Neuronal stem cell (in vitro differentiated cells): ENCODE data around the gene ISOC2.

Experiments used
- DNase-seq: peaks from one replicate; pipeline ENCODE4 v3.0.0-alpha.2; 2013; ENCODE audit warnings: low spot score
- H2AFZ ChIP-seq: one replicate; pipeline ENCODE4 v1.6.1; 2013; ENCODE audit warnings: mild to moderate bottlenecking, low read length, inconsistent platforms
- H2AK5ac ChIP-seq: 2 replicates; pipeline ENCODE4 v1.6.1; 2013; ENCODE audit warnings: low read depth, mild to moderate bottlenecking, inconsistent platforms, low read length, moderate library complexity, mixed read lengths
- H2BK120ac ChIP-seq: 2 replicates; pipeline ENCODE4 v1.6.1; 2013; ENCODE audit warnings: low read depth, mild to moderate bottlenecking, inconsistent platforms, low read length, moderate library complexity, mixed read lengths
- H2BK12ac ChIP-seq: one replicate; pipeline ENCODE4 v1.6.1; 2013; ENCODE audit warnings: low read length, inconsistent platforms
- H2BK15ac ChIP-seq: 2 replicates; pipeline ENCODE4 v1.6.1; 2013; ENCODE audit warnings: mild to moderate bottlenecking, low read length, inconsistent platforms, mixed read lengths
- H2BK5ac ChIP-seq: one replicate; pipeline ENCODE4 v1.6.1; 2013; ENCODE audit warnings: inconsistent platforms, mild to moderate bottlenecking, low read length, moderate library complexity
- H3K14ac ChIP-seq: one replicate; pipeline ENCODE4 v1.6.1; 2013; ENCODE audit warnings: low read length, inconsistent platforms
- H3K18ac ChIP-seq: 2 replicates; pipeline ENCODE4 v1.6.1; 2013; ENCODE audit warnings: low read length, inconsistent platforms
- H3K23ac ChIP-seq: 2 replicates; pipeline ENCODE4 v1.6.1; 2013; ENCODE audit warnings: low read depth, mild to moderate bottlenecking, mixed read lengths, low read length, inconsistent platforms; ENCODE audit not compliant: poor library complexity
- H3K27ac ChIP-seq: replicated peaks from 3 replicates; pipeline ENCODE4 v1.5.1; 2013; ENCODE audit warnings: low read length, inconsistent platforms
- H3K27me3 ChIP-seq, 3 experiments: 2 replicates each; pipeline ENCODE4 v1.6.1; 2013; ENCODE audit warnings: low read length in 3 of 3, mild to moderate bottlenecking in 2 of 3, inconsistent platforms in 1 of 3, low read depth in 1 of 3, mixed read lengths in 1 of 3, moderate library complexity in 1 of 3; ENCODE audit not compliant: control insufficient read depth in 3 of 3, insufficient read depth in 3 of 3
- H3K36me3 ChIP-seq, 2 donors: replicated peaks in 1 of 2; 2 replicates each; pipeline ENCODE4 v1.6.1; 2013; ENCODE audit warnings: low read length in 2 of 2; ENCODE audit not compliant: control insufficient read depth in 2 of 2, insufficient read depth in 2 of 2
- H3K4ac ChIP-seq: 2 replicates; pipeline ENCODE4 v1.6.1; 2013; ENCODE audit warnings: inconsistent platforms, mild to moderate bottlenecking, low read length, moderate library complexity
- H3K4me1 ChIP-seq, 2 donors: 1 replicate in 1 of 2; 2 replicates in 1 of 2; pipeline ENCODE4 v1.6.1; 2013; ENCODE audit warnings: low read length in 2 of 2, low read depth in 1 of 2; ENCODE audit not compliant: control insufficient read depth in 2 of 2, insufficient read depth in 1 of 2
- H3K4me2 ChIP-seq: one replicate; pipeline ENCODE4 v1.6.1; 2013; ENCODE audit warnings: mild to moderate bottlenecking, low read length, inconsistent platforms; ENCODE audit not compliant: insufficient read depth, poor library complexity, severe bottlenecking
- H3K4me3 ChIP-seq, 2 donors: 2 replicates each; pipeline ENCODE4 v1.5.1; 2013; ENCODE audit warnings: low read length in 2 of 2, mild to moderate bottlenecking in 2 of 2, inconsistent platforms in 1 of 2, moderate library complexity in 1 of 2
- H3K79me1 ChIP-seq: one replicate; pipeline ENCODE4 v1.6.1; 2013; ENCODE audit warnings: low read depth, mild to moderate bottlenecking, inconsistent platforms, low read length, moderate library complexity
- H3K9ac ChIP-seq: one replicate; pipeline ENCODE4 v1.6.1; 2013; ENCODE audit warnings: mild to moderate bottlenecking, low read depth, low read length, inconsistent platforms; ENCODE audit not compliant: poor library complexity
- H3K9me3 ChIP-seq, 2 donors: replicated peaks in 1 of 2; 2 replicates each; pipeline versions ENCODE3 to v1.6.1; 2013; ENCODE audit warnings: low read length in 2 of 2, mild to moderate bottlenecking in 2 of 2, inconsistent platforms in 1 of 2, low read depth in 1 of 2, mixed read lengths in 1 of 2, moderate library complexity in 1 of 2; ENCODE audit not compliant: control insufficient read depth in 2 of 2, insufficient read depth in 1 of 2
- H4K8ac ChIP-seq: one replicate; pipeline ENCODE4 v1.6.1; 2013; ENCODE audit warnings: low read depth, mild to moderate bottlenecking, inconsistent platforms, low read length, moderate library complexity
- H4K91ac ChIP-seq: one replicate; pipeline ENCODE4 v1.6.1; 2013; ENCODE audit warnings: low read length, low read depth, mild to moderate bottlenecking, inconsistent platforms; ENCODE audit not compliant: poor library complexity
- WGBS, 2 donors: extraction: QIAGEN DNeasy Blood & Tissue Kit; methylation state at CpG; one replicate each; pipeline ENCODE4 v1.1.7; 2013; ENCODE audit warnings: missing lambda C conversion rate in 2 of 2, mixed read lengths in 1 of 2; ENCODE audit not compliant: insufficient read length in 2 of 2, insufficient replicate concordance in 1 of 2; ENCODE audit errors: extremely low coverage in 2 of 2; 5-methylcytosine and 5-hydroxymethylcytosine counted together

ISOC2 gene

DNA sequence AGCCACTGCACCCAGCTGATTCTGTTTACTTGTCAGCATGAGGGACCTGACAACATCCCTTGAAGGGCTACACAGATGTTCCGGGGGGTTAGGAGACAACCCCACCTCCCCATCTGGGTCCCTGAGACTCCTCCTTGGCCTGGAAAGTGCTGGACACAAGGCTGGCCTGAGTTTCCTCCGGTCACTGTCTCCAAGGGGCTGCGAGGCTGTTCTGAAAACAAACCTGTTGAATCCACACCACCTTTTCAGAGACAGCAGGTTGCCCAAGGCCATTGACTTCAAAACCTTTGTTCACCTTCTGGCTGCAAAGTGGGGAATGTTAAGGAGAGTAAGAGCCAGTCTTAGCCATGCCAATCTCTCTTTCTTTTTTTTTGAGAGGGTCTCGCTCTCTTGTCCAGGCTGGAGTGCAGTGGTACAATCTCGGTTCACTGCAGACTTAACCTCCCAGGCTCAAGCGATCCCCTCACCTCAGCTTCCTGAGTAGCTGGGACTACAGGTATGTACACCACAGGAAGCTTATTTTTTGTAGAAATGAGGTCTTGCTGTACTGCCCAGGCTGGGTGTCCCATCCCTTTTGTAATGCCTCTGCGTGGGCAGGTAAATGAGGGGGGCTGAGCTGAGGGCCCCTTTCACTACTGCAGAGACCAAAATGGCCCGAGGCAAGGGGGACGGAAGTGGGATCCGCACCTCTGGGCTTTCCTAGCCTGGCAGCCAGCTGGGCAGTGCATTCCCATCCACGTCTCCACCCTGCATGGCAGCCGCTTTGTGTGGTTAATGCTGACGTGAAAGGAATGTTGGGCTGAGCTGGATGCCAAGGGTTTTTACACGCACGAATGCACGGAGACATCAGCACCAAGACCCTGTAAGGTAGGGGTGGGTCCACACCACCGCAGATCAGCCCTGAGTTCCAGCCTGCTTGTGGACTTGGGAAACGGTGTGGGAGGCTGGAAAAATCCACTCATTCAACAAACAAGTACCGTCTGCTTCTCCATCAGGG is 13.1 kb upstream of the ISOC2 start:
- Histone ChIP-seq H3K4me2 (no peak overlapping the region), H3K4me1 (peaks cover 11 to 27% of the 10 kb centered on the region in 2 donors), H2BK15ac (peak overlapping the region; percentile 93), H3K18ac (peak overlapping the region; percentile 84), H3K27ac (peak overlapping the region; percentile 35), H3K23ac (no peak overlapping the region), H4K8ac (no peak overlapping the region), H3K36me3 (no peaks in the 10 kb centered on the region), H4K91ac (no peak overlapping the region), H2AFZ (no peak overlapping the region), H3K14ac (no peak overlapping the region), H2BK5ac (no peak overlapping the region), H3K4ac (no peak overlapping the region), H2AK5ac (peak overlapping the region; percentile 79), H3K79me1 (peaks cover 1% of the 10 kb centered on the region), H3K9ac (peak overlapping the region; percentile 26), H2BK12ac (peak overlapping the region; percentile 91), H3K27me3 (no peaks in the 10 kb centered on the region), H3K9me3 (no peaks in the 10 kb centered on the region), H2BK120ac (peak overlapping the region; percentile 58), H3K4me3 (peak overlapping the region in 1 of 2 donors; percentile 55)
- DNase-seq = no peak
- WGBS, 2 donors = no CpG with 5 or more reads among the region's 19 CpGs

DNA sequence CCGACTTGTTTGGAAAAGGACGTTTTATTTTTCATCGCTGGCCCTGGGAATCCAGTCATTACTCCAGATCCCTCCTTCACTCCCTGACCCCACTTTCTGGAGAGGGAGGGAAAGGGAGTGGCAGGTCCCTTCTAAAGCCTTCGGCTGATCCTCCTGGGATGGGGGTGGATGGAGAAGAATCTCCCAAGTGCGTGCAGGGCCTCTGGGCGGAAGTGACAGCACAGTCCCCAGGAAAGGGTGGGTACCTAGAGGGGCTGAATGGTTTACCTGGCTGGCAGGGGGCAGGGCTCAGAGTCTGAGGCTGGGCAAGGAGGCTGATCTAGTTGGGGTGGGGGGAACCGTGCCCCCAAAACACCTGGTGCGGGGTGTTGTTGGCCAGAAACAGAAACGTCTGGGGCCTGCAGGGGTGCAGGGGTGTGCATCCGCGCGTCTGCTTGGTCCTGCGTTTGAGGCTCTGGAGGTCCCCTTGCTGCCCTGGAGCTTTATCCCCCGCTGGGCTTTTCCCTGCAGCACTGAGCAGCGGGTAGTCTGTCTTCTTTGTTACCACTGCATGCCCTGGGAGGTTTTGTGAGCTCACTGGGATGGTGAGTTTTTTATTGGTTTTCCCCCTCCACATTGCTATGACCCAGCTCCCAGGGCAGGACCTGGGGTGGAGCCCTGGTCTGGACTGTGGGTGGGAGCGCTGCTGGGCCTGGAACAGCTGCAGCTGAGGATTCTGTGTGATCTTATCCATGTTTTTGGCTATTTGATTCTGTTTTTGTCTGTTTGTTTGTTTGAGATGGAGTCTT is 12.0 kb upstream of the ISOC2 start:
- no peaks in the 10 kb centered on the region for H3K36me3 ChIP-seq
- no peak overlapping the region for H4K8ac ChIP-seq
- H3K27me3 ChIP-seq = no peaks in the 10 kb centered on the region
- H3K4me3 ChIP-seq = no peak overlapping the region
- H2BK15ac ChIP-seq = peak overlapping the region; percentile 71
- no peaks in the 10 kb centered on the region for H3K79me1 ChIP-seq
- no peaks in the 10 kb centered on the region for H3K9me3 ChIP-seq
- H3K18ac ChIP-seq = peak overlapping the region; percentile 87
- H3K23ac ChIP-seq = no peak overlapping the region
- peak overlapping the region; percentile 75 for H2AFZ ChIP-seq
- H2BK120ac ChIP-seq = no peak overlapping the region
- H2BK5ac ChIP-seq = no peak overlapping the region
- no peak overlapping the region for H2BK12ac ChIP-seq
- peaks cover 11 to 24% of the 10 kb centered on the region in 2 donors for H3K4me1 ChIP-seq
- no peak overlapping the region for H3K4me2 ChIP-seq
- WGBS, 2 donors = no CpG with 5 or more reads among the region's 16 CpGs
- peak overlapping the region; percentile 63 for H2AK5ac ChIP-seq
- no peak overlapping the region for H4K91ac ChIP-seq
- peak overlapping the region; percentile 12 for H3K27ac ChIP-seq
- DNase-seq = no peak
- H3K9ac ChIP-seq = no peak overlapping the region
- no peak overlapping the region for H3K4ac ChIP-seq
- H3K14ac ChIP-seq = peak overlapping the region; percentile 3

DNA sequence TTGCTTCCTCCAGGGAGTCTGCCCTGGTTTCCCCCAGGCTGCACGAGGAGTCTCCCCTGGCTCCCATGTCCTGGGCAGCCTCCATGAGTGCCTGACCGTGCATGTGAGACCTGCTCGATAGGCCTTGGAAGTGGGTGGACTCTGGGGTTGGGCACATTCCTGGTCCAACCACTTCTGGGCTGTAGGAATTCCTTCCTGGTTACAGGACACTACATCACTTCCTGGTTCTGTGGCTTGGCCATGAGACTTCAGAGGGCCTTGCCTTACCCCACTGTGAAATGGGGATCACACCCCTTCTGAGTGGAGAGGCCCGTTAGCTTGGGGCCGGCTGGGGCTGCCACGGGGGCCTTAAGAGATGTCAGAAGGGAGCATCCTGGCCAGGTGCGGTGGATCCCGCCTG is 11.0 kb upstream of the ISOC2 start:
- H3K4me3 ChIP-seq = no peak overlapping the region
- peaks cover 0 to 2% (median 0%) of the 10 kb centered on the region in 3 experiments for H3K27me3 ChIP-seq
- peaks cover 11 to 22% of the 10 kb centered on the region in 2 donors for H3K4me1 ChIP-seq
- H3K18ac ChIP-seq = peak overlapping the region; percentile 19
- H3K27ac ChIP-seq = no peak overlapping the region
- WGBS, 2 donors = no CpG with 5 or more reads among the region's 8 CpGs
- H2BK120ac ChIP-seq = no peak overlapping the region
- no peak overlapping the region for H3K9ac ChIP-seq
- no peak for DNase-seq
- no peak overlapping the region for H3K23ac ChIP-seq
- no peak overlapping the region for H3K4ac ChIP-seq
- no peak overlapping the region for H3K4me2 ChIP-seq
- H2BK5ac ChIP-seq = no peak overlapping the region
- peak overlapping the region; percentile 86 for H2AK5ac ChIP-seq
- H4K91ac ChIP-seq = no peak overlapping the region
- H3K79me1 ChIP-seq = no peaks in the 10 kb centered on the region
- no peak overlapping the region for H2BK12ac ChIP-seq
- H2BK15ac ChIP-seq = no peak overlapping the region
- no peaks in the 10 kb centered on the region for H3K36me3 ChIP-seq
- no peak overlapping the region for H4K8ac ChIP-seq
- no peak overlapping the region for H2AFZ ChIP-seq
- no peaks in the 10 kb centered on the region for H3K9me3 ChIP-seq
- no peak overlapping the region for H3K14ac ChIP-seq

DNA sequence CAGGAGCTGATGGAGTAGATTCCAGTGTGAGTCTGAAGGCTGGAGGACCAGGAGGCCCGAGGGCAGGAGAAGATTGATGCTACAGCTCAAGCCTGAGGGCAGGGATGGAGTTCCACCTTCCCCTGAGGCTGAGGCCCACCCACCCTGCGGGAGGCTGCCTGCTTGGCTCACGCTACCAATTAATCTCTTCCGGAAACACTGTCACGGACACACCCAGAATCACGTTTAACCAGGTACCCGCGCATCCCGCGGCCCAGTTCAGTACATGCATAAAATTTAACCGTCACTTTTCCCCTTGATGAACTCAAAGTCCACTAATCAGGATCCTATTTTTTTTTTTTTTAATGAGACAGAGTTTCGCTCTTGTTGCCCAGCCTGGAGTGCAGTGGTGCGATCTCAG is 9.8 kb upstream of the ISOC2 start:
- Histone ChIP-seq H3K27me3 (peaks cover 0 to 7% (median 0%) of the 10 kb centered on the region in 3 experiments), H2AK5ac (no peak overlapping the region), H2BK5ac (no peak overlapping the region), H4K91ac (no peak overlapping the region), H2AFZ (no peak overlapping the region), H3K4ac (no peak overlapping the region), H3K23ac (no peak overlapping the region), H3K9me3 (no peaks in the 10 kb centered on the region), H3K79me1 (no peaks in the 10 kb centered on the region), H3K4me3 (no peak overlapping the region), H3K9ac (no peak overlapping the region), H3K36me3 (no peaks in the 10 kb centered on the region), H3K4me2 (no peak overlapping the region), H3K4me1 (peaks cover 11 to 22% of the 10 kb centered on the region in 2 donors), H3K18ac (no peak overlapping the region), H2BK15ac (peak overlapping the region; percentile 3), H2BK12ac (no peak overlapping the region), H3K14ac (no peak overlapping the region), H2BK120ac (no peak overlapping the region), H4K8ac (no peak overlapping the region), H3K27ac (no peak overlapping the region)
- no CpG with 5 or more reads among the region's 13 CpGs for WGBS, 2 donors
- DNase-seq = no peak
